ENCODE data around the gene MS4A14.

DNA sequence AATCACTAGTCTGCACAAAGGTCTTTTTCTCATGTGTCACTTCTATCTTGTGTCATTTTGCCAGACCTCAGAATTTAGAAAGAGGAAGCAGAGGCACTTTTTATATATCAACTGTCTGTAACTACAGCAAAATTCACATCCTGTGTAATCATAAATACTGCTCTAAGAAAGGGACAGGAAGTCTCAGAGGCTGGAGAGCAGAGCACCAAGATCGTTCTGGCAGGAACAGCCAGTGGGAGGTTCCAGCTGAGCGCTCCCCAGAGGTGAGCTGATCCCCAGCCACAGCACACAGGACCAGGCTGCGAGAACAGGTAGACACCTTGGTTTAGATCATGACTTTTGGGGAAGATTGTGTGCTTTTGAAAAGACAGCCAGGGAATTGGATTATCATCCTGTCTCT, 17.9 kb upstream of the MS4A14 start, which contains the start of gene MS4A7:
- TF ChIP-seq, protein P1, sequence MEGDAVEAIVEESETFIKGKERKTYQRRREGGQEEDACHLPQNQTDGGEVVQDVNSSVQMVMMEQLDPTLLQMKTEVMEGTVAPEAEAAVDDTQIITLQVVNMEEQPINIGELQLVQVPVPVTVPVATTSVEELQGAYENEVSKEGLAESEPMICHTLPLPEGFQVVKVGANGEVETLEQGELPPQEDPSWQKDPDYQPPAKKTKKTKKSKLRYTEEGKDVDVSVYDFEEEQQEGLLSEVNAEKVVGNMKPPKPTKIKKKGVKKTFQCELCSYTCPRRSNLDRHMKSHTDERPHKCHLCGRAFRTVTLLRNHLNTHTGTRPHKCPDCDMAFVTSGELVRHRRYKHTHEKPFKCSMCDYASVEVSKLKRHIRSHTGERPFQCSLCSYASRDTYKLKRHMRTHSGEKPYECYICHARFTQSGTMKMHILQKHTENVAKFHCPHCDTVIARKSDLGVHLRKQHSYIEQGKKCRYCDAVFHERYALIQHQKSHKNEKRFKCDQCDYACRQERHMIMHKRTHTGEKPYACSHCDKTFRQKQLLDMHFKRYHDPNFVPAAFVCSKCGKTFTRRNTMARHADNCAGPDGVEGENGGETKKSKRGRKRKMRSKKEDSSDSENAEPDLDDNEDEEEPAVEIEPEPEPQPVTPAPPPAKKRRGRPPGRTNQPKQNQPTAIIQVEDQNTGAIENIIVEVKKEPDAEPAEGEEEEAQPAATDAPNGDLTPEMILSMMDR (IDR thresholded peaks at IDR 0.05) = no peak
- peak in 1 of 2 donors; percentile 48 for TF ChIP-seq EP300 (IDR thresholded peaks at IDR 0.05)

Data from tibial nerve (tissue), 4 donors.